ENCODE results near the gene DOCK2.
"Not testable (repeated sequence)": the region's sequence is repeated elsewhere in the genome, so short reads cannot be mapped to it uniquely, and the experiment has no call there.

The DOCK2 gene

DNA sequence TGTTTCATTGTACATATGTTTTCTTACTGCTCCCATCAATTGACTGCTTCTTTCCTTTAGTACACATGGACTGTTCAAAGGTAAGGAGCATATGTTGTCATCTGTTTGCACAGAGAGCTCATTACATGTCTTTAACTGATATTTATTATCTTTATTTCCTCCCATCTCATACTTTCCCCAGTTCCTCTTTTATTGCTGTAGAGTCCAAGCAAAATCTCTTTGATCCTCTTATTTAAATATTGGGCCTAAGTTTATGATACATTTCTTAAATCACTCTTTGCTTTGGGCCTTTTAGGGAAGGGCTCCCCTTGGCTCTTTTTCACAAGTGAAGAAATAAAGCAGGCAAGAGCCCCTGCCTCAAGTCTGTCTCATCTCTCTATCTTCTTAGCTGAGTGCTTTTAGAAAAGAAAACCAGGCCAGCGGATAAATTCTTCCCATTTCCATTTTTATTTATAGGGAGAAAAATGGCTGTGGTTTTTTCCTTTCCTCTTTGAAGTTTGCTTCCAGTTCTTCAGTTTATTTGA is 152.4 kb downstream of the DOCK2 start:
- no peak for DNase-seq (ENCODE audit: low spot score)

DNA sequence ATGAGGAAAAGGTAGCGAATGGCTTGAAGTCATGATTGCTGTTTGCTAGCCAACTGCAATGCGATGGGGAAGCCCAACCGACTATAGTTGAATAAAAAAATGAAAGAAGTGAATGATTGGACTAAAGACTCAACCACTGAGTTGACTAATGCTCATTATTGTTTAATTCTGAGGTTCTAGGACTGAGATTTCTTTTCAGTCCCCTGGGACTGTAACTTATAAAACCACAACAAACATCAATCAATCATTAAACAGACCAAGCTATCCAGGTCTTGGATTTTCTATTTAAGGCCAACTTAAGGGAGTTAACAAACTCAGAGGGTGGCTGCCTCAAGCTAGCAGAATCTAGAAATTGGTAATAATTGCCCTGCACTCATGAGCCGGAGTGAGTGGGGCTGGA is 154.2 kb downstream of the DOCK2 start:
- DNase-seq (ENCODE audit: low spot score), result no peak

GRCh38 chr5:169795338-169795737 is 158.3 kb downstream of the DOCK2 start:
- DNase-seq (ENCODE audit: low spot score), result no peak

DNA sequence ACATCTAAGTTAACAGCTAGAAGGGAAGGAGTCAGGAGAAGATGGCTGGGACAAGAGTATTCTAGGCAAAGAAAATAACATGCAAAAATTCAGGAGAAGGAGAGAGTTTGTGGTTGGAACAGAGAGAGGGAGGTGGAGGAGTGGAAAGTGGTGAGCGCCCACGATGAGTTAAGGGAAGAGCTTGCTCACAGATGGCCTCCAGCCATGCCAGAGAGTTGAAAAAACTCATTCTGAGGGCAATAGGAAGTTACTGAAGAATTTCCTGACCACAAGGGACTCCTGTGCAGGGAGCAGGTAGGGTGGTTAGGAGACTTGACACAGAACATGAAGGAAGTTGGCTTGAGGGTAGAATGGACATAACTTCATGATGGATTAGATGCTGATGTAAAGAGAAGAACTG is 159.7 kb downstream of the DOCK2 start:
- DNase-seq (ENCODE audit: low spot score), result no peak

GRCh38 chr5:169797577-169797976 is 160.5 kb downstream of the DOCK2 start:
- no peak for DNase-seq (ENCODE audit: low spot score)

GRCh38 chr5:169798438-169798837 is 161.4 kb downstream of the DOCK2 start:
- no peak for DNase-seq (ENCODE audit: low spot score)

GRCh38 chr5:169798906-169799660 is 162.0 kb downstream of the DOCK2 start:
- no peak for DNase-seq (ENCODE audit: low spot score)

- DNase-seq (ENCODE audit: low spot score), result no peak
Measured at GRCh38 chr5:169801324-169801777, 164.3 kb downstream of the DOCK2 start.

DNA sequence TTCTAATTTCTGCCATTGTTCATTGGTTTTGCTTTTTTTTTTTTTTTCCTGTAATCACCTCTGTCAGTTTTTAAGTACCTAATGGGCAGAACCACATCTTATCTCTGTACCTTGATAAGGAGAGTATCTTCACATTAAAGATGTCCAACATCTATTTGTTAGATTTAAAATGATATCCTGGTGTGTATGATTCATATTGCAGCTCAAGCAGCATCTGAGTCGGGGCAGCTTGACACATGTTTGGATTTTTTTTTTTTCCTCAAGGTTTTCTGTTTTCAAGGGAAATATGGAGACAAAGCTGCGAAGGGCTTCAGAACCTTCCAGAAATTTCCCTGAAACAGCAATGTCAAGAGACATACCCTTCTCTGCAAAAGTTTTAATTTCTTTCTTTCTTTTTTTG is 164.7 kb downstream of the DOCK2 start:
- DNase-seq (ENCODE audit: low spot score), result no peak

DNA sequence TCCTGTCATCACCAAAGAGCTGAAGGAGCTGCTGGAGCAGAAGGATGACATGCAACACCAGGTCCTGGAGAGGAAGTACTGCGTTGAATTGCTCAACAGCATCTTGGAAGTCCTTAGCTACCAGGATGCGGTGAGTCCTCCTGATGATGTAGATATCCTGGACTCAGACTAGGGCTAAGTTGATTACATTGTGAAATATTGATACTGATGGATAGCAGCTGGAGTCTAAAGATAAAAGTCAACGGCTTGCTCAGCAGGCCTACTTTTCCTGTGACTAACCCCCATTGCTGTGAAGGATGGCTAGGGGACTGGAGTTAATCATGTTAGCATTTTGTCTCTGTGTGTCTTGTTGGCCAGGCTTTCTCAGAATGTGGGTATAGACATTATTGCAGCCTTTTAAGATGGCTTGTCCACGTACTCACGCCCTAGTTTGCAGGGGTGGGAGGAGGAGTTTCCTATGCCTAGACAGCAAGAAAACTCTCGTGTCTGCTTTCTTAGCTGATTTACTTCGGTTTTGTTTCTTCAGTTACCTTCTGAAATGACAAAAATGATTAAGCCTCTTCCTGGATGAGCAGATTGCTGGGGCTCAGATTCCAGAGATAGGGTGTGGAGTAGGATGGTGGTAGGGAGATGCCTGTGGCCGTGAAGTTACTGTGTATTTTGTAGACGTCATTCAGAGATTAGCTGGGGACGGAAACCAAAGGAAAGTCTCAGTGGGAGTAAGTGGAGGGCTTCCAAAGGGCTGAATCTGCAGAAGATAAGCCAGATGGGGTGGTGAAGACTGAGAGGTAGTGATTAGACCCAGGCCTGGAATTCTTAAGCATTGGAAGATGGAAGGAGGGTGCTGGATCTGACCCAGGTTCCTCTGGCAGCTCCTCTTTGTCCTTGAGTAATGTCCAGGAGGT is 166.3 kb downstream of the DOCK2 start:
- no peak for DNase-seq (ENCODE audit: low spot score)

DNA sequence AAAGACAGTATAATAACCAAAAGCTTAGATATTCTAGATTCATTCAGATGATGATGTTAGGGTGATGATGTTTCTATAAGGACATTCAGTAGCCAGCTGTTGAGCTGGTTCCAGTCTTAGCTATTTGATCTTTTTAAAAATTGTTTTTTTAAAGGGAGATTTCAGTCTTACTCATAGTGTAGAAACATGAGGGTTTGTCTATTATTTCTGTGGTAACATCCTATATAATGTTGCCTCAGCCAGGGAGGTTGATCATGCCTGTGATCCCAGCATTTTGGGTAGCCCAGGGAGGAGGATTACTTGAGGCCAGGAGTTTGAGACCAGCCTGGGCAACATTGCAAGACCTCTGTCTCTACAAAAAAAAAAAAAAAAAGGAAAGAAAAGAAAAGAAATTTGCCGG is 167.8 kb downstream of the DOCK2 start:
- DNase-seq (ENCODE audit: low spot score), result no peak

- no peak for DNase-seq (ENCODE audit: low spot score)
Measured at GRCh38 chr5:169805527-169805934, 168.5 kb downstream of the DOCK2 start.

DNA sequence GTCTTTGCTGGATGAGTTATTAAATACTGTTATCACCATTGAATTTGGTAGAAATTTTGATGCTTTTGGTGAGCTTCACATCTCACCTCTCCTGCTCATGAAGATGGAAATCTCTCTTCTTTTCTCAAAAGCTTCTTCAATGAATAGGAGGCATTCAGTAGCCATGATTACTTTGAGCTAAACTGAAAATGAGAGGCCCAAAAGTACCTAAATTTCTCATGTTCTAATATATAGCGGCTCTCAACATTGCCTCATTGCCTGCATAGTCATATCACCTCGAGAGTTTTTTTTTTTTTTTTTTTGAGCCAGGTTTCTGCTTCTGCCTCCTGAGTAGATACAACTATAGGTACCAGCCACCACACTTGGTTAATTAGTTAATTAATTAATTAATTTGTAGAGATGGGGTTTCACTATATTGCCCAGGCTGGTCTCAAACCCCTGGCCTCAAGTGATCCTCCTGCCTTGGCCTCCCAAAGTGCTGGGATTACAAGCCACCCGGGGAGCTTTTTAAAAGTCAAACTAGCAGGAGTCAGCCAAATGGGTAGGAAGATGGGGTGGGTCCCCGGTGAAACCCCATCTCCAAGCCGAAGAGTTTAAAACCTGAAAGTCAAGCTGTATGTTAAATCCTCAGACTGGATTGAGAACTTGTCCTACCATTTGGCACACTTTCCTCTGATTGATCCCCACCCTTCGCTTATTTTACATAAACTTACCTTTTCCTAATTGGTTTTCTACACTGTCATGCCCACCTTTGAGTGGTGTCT is 169.0 kb downstream of the DOCK2 start:
- DNase-seq (ENCODE audit: low spot score), result no peak

DNA sequence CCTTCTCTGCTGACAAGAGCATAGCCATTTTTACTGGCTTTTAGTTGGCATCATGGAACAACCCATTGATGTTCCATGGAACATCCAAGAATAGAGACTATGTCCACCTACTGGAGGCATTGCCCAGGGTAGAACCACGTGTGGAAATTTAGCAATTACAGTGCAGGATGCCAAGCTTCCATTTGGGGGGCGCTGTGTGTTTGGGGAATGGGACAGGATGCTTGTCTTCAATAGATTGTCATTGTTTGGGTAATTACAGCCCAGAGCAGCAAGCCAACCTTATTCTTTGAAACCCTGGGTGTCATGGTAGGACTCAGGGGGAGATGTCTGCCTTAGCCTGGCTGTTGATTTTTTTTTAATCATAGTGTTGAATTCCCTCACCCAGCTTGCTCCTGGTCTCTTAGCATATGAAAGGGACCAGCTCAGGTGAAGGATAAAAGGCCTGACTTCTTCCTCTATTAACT is 171.1 kb downstream of the DOCK2 start:
- no peak for DNase-seq (ENCODE audit: low spot score)

DNA sequence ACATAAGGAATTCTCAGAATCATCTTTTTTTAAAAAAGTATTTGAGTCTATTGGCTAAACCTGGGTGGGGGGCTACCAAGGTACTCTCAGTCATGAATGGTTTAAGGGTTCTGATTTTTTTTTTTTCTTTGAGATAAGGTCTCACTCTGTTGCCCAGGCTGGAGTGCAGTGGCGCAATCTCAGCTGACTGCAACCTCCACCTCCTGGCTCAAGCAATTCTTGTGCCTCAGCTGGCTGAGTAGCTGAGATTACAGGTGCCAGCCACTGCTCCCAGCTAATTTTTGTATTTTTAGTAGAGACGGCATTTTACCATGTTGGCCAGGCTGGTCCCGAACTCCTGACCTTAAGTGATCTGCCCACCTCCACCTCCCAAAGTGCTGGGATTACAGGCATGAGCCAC is 171.8 kb downstream of the DOCK2 start:
- DNase-seq (ENCODE audit: low spot score), result not testable (repeated sequence)

GRCh38 chr5:169809281-169809680 is 172.2 kb downstream of the DOCK2 start:
- no peak for DNase-seq (ENCODE audit: low spot score)

DNA sequence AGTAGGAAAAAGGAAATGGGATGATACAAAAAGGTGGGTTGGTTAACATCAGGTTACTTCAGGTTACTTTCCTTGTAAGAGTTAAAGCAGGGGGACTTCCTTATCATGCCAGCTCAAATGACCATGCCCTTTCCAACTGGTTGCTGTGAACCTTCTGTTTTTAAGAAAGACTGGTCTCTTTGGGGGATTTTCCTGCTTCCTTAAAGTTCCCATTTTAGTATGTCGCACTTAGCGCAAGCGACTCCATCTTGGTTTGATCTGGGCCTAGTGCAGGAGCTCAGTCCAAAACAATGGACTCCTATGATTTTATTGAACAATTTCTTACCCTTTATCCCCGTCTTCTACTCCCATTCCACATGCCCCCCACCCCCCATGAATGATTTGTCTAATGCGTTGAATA is 173.4 kb downstream of the DOCK2 start:
- no peak for DNase-seq (ENCODE audit: low spot score)

- DNase-seq (ENCODE audit: low spot score), result no peak
Measured at GRCh38 chr5:169811023-169811422, 173.9 kb downstream of the DOCK2 start.

- DNase-seq (ENCODE audit: low spot score), result no peak
Measured at GRCh38 chr5:169811680-169812079, 174.6 kb downstream of the DOCK2 start.

- DNase-seq (ENCODE audit: low spot score), result no peak
Measured at GRCh38 chr5:169812786-169813185, 175.7 kb downstream of the DOCK2 start.

DNA sequence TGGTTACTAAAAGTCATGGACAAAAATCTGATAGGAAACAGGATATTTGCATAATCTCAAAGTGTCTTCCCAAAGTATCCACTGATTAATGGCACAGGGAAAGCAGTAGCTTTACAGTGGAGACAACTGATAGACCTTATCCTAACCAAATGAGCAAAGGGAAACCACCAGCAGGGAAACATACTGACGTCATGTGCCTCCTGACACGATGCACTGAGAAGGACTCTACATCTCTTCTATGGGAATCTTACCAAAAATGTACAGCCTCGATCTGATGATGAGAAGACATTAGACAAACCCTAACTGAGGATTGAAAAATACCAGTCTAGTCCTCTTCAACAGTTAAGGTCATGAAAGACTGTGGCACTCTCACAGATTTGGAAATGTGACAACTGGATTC is 177.0 kb downstream of the DOCK2 start:
- DNase-seq (ENCODE audit: low spot score), result no peak

DNA sequence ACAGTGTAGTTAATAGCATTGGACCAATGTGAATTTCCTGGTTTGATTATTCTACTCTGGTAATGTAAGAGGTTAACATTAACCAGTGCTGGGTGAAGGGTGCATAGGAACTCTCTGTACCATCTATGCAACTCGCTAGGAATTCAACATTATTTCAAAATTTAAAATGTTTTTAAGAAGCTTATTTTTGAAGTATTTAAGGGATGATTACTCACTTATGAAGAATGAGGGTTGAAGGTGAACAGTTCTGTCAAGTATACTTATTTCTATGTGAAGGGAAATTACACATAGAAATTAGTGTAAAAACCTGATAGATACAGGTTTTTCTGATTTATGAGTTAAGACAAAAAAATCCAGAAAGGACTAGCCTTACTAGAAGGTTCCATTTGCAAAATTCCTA is 177.4 kb downstream of the DOCK2 start:
- no peak for DNase-seq (ENCODE audit: low spot score)
